Raji (cell line): ENCODE measurements around the gene TSEN54.

Experiments used
- POLR2A ChIP-seq: IDR thresholded peaks from 2 replicates; pipeline ENCODE4 v1.6.1; 2011; ENCODE audit warnings: low read depth, low read length, control low read depth; ENCODE audit not compliant: insufficient read depth

TSEN54 gene

GRCh38 chr17:75482098-75482942, 34.0 kb upstream of the TSEN54 start:
- TF ChIP-seq POLR2A = no peak

GRCh38 chr17:75485688-75486087, 30.6 kb upstream of the TSEN54 start:
- no peak for TF ChIP-seq POLR2A

GRCh38 chr17:75486151-75486550, 30.2 kb upstream of the TSEN54 start:
- TF ChIP-seq POLR2A = no peak

GRCh38 chr17:75486951-75487350, 29.4 kb upstream of the TSEN54 start:
- TF ChIP-seq POLR2A = no peak

DNA sequence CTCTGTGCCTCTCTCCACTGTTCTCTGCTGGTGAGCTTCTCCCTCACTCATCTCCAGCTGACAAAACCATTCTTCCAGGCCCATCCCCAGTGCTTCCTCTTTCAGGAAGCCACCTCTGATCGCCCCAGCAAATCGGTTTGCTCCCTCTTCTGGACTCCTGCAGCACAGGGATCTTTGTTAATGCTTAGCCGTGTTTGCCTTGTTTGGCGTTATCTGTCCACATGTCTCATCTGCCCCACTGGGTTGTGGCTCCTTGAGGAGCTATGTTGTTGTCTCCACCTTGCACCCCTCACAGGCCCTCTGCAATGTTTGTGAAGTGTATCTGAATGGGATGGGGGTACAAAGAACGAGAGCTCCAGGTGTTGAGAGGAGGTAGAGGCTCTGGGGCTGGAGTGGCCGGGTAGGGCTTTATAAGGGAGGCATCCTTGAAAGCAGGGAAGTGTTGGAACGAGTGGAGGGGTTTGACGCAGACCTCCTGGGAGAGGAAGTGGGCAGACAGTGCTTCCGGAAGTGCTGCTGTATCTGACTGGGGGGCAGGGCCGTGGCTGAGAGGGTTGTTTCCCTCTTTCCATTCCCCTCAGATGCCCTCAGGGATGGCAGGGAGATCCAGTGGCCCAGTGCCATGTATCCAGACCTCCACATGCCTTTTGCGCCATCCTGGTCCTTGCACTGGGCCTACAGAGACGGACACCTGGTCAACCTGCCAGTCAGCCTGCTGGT, 28.8 kb upstream of the TSEN54 start:
- no peak for TF ChIP-seq POLR2A

- no peak for TF ChIP-seq POLR2A
Measured at GRCh38 chr17:75488693-75489510, 27.4 kb upstream of the TSEN54 start.

DNA sequence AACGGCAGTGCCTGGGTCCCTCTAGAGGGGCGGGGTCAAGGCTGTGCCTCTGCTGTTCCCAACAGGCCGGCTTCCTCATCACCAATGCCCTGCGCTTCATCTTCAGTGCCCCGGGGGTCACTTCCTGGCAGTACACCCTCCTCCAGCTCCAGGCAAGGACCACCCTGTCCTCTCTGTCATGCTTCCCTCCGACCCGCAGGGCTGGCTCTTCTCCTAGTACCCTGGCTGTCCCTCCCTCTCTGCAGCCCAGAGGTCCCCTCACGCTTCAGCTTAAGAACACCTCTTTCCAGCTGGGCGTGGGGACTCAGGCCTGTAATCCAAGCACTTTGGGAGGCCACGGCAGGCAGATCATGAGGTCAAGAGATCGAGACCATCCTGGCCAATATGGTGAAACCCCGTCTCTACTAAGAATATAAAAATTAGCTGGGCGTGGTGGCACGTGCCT, 26.8 kb upstream of the TSEN54 start:
- no peak for TF ChIP-seq POLR2A

GRCh38 chr17:75490173-75490743, 26.1 kb upstream of the TSEN54 start:
- no peak for TF ChIP-seq POLR2A

DNA sequence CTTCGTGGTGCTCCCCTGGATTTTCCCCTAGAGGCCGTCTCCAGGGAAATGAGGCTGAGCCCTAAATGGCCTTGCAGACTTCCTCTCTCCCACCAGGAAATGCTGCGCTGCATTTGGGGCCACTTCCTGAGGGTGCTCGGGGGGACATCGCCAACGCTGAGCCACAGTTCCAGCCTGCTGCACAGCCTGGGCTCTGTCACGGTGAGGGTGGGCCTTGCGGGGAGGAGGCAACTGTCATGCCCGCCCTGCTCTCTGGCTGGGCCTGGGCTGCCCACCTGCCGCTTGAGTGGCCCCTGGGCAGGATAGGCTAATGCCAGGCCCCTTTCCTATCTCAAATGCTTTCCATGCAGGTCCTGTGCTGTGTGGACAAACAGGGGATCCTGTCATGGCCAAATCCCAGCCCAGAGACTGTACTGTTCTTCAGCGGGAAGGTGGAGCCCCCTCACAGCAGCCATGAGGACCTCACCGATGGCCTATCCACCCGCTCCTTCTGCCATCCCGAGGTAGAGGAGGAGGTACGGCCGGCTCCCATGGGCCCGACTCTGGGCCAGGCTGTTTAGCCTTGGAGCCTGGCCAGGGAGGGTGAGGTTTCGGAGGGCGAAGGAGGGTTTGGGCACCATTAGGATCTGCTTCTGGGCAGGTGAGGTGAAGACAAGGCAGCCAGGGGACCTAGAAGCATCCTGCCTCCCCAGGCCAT, 25.2 kb upstream of the TSEN54 start:
- no peak for TF ChIP-seq POLR2A

DNA sequence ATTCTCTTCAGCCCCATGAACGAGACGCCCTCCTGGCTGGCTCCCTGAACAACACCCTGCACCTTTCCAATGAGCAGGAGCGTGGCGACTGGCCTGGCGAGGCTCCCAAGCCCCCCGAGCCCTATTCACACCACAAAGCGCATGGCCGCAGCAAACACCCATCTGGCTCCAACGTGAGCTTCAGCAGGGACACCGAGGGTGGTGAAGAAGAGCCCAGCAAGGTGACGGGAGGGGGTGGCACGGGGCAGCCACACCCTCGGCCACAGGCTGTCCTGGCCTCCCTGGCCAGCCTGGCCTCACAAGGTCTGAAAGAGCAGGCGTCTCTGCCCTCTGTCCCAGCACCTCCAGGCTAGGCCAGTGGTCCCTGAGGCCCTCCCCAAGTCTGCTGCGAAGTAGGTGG, 24.6 kb upstream of the TSEN54 start:
- no peak for TF ChIP-seq POLR2A

- TF ChIP-seq POLR2A = no peak
Measured at GRCh38 chr17:75492555-75493168, 23.7 kb upstream of the TSEN54 start.

DNA sequence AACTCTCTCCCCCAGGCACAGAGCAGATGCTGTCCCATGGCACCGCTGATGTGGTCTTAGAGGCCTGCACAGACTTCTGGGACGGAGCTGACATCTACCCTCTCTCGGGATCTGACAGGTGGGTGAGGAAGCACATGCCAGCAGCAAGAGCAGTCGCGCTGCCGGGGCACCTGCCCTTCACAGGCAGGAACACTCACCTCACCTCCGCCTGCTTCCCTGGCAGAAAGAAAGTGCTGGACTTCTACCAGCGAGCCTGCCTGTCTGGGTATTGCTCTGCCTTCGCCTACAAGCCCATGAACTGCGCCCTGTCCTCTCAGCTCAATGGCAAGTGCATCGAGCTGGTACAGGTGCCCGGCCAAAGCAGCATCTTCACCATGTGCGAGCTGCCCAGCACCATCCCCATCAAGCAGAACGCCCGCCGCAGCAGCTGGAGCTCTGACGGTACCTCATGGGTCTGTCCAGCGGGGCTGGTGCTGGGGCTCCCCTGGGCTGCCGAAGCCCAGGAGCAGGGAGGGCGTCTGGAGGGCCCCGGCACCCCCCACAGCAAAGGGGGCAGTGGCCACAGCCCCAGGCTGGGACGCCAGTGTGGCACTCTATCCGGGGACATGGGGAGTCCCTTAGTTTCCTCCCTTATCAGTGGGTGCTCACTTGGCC, 22.7 kb upstream of the TSEN54 start:
- no peak for TF ChIP-seq POLR2A

GRCh38 chr17:75494326-75494877, 21.9 kb upstream of the TSEN54 start:
- TF ChIP-seq POLR2A = no peak
